ENCODE measurements around the gene ASB4.

ASB4 gene

DNA sequence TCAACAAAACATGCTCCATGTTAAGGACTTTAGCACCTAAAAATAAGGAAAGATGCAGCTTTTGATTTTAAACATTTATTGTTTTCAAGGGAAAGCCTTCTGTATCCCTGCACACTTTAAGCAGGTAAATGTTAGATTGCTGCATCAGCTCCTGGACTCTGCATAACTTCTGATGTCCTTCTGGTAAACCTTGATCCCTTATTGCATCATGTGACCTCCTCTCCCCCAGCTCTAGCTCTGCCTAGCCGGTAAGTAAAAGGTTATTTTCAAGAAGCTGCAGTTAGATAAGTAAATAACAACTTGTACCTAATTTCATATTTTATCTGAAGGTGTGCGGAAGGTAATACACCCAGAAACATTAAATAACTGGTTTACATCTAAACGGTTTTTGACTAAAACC is 73.1 kb downstream of the ASB4 start:
- DNase-seq = no peak

DNA sequence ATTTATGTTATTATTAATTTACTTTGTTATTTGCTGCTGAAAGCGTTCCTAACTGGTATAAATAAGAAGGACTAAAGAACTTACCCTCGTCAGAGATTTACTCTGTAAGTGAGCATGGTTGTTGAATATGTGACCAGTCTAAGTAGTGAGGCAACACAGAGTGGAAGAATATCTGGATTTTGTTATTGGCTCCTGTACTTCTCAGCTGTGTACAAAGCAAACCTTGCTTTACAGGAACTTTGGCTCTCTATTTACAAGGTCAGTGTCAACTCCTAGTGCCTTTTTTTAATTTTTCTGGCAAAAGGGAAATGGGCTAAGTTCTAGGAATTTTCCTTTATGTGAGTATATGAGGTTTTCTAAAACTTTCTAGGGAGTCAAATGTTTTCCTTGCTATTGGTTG is 74.9 kb downstream of the ASB4 start:
- DNase-seq = no peak

DNA sequence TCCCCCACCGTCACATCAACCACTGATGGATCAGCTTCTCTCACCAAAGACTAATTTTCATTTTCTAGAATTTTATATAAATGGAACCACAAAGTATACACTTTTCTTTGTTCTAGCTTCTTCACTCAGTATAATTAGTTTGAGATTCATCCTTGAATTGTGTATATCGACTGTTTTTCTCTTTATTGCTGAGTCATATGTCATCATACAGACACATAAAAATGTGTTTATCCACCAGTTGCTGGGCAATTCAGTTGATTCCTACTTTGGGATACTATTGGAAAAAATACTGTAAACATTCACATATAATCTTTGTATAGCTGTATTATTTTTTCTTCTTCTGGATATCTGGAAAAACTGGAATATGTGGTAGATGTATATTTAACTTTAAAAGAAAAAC is 84.0 kb downstream of the ASB4 start:
- no peak for DNase-seq

DNA sequence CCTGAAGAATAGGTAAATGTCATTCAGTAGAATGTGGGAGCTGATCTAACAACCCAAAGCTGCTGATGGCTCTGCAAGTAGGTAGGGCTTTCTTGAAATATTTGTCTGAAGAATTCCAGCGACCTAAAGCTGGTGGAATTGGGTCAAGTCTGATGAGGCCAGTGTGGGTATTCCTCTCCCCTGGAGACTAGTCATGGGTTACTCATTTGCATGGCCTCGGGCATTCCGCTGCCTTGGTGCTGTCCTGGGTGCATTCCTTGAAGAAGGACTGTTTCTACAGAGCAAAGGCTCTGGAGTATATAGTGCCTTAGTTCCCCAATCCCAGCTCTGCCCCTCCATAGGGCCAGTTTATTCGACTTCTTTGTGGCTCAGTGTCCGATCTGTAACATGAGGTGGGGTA is 91.4 kb downstream of the ASB4 start:
- no peak for DNase-seq

- no peak for DNase-seq
Observed at GRCh38 chr7:95578299-95578855, 92.6 kb downstream of the ASB4 start.

- no peak for DNase-seq
Observed at GRCh38 chr7:95579318-95579717, 93.6 kb downstream of the ASB4 start.

DNA sequence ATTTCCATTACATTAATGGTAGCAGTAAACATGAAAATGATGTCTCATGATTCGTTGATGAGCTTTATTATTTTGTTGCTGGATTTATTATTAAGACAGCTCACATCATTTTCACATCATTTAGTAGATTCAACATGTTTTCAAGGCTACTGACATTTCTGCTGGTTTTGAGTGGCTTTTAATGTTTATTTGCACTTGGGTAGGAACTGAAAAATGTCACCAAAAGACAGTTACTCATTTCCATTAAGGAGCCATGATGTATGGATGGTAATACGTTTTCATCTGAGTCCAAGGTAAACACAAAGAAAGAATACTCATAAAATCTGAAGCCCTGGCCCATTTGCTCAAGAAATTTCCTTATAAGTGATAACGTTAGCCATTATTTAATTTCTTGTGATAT is 95.7 kb downstream of the ASB4 start:
- no peak for DNase-seq

- no peak for DNase-seq
Observed at GRCh38 chr7:95582578-95583293, 97.0 kb downstream of the ASB4 start.

DNA sequence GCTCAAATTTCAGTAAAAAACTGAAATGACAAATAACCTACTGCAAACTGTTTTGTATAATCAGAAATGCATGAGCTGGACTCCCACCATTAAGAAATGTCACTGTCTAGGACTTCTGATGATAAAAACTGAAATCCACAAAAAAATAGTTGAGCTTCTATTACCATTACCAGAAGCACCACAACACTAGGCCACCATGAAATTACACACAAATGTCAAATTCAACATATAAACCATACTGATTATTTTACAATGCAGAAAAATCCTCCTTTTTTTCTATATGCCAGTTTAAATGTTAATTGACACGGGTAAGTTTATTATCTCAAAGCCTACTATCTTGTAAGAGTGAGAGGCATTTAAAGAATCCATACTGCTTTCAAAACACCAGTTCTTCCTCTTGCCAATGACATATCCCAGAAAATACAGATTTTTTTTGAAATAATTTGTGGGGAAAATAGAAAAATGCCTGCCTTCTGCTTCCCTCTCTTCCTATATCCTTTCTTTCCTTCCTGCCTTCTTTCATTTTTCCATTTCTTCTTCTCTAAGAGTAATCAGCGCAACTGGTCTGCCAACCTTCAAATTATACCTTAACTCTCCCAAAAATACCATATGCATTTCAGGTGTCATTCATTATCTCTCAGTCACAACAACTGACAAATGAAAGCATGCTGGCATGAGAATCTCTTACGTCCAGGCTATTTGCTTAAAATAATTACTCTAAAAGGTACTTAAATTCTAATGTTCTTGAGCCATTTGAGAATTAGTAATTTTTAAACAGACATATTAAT is 98.3 kb downstream of the ASB4 start:
- no peak for DNase-seq

GRCh38 chr7:95584769-95585425 is 99.2 kb downstream of the ASB4 start:
- no peak for DNase-seq

- DNase-seq = no peak
Observed at GRCh38 chr7:95585426-95585789, 99.7 kb downstream of the ASB4 start.

DNA sequence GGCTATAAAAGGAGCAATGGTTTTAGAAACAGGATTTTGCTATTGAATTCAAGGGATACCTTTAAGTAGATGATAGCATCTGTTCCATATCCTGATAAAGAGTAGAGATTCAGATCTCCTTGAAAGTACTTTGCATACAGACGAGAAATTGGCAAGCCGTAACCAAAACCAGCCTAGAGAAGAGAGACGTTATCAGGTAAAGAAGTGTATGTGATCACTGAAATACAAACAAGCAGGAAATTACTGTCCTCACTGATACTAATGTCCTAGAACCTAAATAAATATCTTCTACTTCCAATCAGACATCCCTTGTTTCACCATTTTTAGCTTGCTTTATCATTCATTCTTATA is 101.2 kb downstream of the ASB4 start:
- DNase-seq = no peak

DNA sequence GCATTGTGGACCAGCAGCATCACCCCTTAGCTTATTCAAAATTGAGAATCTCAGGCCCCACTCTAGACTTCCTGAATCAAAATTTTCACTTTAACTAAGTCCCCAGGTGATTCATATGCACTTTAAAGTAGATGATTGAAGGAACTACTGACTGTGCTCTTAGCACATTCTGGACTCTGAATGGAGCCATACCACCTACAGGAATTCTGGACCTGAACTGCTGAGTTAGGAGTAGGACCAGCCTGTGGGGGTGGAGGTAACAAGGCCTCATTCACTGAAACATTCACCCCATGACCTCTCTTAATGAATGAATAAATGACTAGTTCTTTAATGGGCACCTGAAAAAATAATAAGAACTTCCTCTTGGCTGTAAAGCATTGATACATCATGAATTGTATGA is 103.3 kb downstream of the ASB4 start:
- no peak for DNase-seq

DNA sequence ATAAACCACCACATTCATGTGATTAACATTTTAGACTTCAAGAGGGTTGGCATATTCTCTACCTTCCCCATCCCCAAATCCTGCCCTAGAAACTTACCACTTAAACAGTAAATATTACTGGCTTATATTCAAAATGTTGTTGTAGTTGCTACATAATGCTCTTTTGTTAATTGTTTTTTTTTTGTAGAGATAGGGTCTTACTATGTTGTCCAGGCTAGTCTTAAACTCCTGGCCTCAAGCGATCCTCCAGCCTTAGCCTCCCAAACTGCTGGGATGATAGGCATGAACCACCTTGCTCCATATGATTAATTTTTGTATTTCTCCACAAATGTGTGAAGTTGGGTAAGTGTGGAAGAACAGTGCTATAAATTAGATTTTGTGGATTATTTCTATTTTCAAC is 104.0 kb downstream of the ASB4 start:
- DNase-seq = no peak

Measured in activated CD4-positive, alpha-beta T cell treated with anti-CD3 and anti-CD28 coated beads for 48 hours (primary cell).